HG03565 (cell line): ENCODE measurements around the gene IPO11.

Experiments
- ATAC-seq: cut with Tn5 transposase; IDR thresholded peaks from one replicate; pipeline ENCODE4 v1.9.1; 2021; ENCODE audit warnings: mild to moderate bottlenecking, moderate library complexity; ENCODE audit not compliant: unreplicated experiment

The IPO11 gene

GRCh38 chr5:62432621-62433064 is 20.1 kb downstream of the IPO11 start:
- ATAC-seq, result no peak

- ATAC-seq, result no peak
These were observed 36.0 kb downstream of the IPO11 start for GRCh38 chr5:62448528-62448927.

DNA sequence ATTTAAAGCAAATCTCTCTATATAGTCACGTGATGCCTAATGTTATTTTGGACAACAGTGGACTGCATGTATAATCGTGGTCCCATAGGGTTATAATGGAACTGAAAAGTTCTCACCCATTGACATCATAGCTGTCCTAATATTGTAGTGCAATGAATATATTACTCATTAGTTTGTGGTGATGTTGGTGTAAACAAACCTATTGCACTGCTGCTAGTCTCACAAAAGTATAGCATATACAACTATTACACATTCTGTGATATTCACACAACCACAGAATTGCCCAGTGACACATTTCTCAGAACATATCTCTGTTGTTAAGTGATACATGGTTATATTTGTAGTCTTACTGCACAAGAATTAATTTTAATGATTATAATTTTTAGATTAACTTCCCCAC is 37.7 kb downstream of the IPO11 start:
- no peak for ATAC-seq

- no peak for ATAC-seq
These were observed 44.5 kb downstream of the IPO11 start for GRCh38 chr5:62457071-62457470.

DNA sequence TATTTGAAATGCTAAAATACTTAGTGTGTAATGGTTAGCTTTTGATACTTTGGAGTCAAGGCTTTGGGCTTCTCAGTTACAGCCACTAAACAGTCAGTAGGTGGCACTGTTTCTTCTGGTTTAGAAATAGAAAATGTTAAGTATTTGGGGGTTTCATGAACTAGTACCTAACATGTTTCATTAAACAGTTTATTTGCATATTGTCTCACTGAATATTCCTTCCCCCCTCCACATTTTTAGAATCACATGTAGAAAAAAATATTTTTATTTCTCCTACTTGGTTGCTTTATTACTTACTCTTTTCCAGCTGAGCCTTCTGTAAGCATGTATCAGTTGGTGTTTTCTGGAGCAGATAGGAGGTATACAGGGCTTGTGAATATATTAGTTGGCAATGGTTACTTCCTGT is 48.0 kb downstream of the IPO11 start:
- ATAC-seq, result peak; percentile 88

DNA sequence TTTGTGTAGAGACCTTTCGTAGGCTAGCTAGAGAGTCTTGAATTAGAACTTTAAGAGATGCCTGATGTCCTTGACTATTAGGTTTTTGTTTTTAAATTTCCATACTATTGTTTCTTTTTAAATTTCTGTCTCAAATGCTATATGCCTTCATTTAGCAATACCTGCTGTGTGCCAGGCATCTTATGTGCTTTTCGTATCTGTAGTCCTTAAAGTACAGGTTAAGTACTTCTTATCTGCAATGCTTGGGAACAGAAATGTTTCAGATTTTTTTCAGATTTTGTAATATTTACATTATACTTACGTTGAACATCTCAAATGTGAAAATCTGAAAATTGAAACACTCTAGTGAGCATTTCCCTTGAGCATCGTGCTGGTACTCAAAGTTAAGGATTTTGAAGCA is 49.0 kb downstream of the IPO11 start:
- ATAC-seq, result no peak

DNA sequence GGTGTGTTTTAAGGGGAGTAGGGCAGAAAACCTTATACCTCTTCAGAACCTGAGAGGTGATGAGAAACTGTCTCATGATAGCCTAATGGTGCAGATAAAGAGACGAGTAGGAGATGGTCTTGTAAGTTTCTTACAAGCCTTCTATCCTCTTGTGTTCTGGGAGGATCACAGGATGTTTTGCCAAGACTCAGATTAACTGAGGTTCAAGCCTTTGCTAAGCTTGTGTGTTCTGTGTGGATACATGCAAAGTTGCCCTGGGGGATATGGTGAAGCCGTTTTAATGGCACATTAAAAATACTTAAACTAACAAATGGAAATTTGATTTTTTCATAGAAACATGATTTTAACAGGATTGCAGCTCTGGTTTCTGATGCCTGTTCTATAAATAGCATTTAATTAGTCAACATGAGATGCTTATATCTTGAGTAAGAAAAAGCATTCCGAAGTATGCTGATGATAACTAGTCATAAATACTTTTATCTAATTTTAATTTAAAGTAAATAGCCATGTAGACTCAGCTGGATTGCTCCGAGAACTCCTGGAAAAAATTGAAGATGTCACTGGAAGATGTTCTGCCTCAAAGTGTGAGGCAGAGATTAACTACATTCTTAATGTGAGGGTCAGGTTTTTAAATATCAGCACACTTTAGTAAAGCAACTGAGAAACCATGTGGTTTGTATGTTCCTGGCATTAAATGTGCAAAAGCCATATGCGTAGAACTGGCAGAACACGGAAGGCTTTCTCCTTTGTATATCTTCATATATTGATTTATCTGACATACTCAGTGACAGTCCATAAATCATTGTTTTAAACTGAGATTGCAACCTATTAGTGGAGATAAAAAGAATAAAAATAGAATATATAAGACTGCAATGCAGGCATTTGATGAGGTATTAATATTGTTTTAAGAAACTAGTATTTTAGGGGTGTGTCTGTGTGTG is 53.7 kb downstream of the IPO11 start:
- no peak for ATAC-seq

- ATAC-seq, result no peak
These were observed 60.6 kb downstream of the IPO11 start for GRCh38 chr5:62473209-62473608.

- ATAC-seq, result no peak
These were observed 62.5 kb downstream of the IPO11 start for GRCh38 chr5:62475072-62475471.

DNA sequence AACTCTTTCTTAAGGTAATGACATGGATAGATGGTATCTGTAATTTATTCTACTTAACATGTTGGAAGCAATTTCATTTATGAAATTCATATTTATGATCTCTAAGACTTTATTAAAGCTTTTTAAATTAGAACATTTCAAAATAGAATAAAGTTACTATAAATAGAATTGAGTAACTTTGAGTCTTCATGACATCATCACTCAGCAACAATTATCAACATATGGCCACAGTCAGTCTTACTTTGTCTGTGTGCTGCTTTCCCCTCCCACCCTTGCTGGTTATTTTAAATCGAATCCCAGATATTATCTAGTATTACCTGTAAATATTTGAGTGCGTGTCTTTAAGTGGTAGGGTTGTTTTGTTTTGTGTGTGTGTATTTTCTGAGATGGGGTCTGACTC is 65.2 kb downstream of the IPO11 start:
- ATAC-seq, result no peak

DNA sequence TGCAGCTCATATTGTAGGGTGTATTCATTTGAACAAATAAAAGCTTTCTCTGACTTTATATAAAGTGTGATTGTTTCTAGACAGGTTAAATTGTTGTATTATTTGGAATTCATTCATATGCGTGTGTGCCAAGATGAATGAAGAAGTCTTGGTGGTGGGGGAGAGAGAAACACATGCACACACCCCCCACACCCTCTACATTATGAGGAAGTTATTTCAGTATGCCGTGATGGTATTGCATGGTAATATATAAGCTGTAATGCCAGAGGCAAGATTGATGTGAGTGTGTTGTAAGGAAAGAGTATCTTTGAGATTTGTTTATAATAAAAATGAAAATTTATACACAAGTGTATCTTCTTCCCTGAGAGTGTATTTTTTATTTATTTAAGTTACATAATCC is 71.0 kb downstream of the IPO11 start:
- no peak for ATAC-seq

DNA sequence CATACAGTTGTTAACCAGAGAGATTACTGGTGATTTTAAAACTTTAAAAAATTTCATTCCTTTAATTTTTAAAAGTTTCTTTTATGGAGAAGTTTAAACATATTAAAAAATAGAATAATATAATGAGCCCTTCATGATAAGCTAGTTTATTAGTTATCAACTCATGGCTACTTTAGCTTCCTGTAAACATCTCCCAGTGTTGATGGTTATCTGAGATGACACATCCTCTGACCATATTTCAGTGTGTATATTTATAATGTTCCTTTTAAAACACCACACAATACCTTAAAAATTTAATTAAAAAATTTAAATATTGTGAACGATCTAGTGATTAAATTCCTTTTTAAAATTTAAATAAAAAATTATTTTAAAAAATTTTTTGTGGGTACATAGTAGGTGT is 74.1 kb downstream of the IPO11 start:
- ATAC-seq, result no peak

DNA sequence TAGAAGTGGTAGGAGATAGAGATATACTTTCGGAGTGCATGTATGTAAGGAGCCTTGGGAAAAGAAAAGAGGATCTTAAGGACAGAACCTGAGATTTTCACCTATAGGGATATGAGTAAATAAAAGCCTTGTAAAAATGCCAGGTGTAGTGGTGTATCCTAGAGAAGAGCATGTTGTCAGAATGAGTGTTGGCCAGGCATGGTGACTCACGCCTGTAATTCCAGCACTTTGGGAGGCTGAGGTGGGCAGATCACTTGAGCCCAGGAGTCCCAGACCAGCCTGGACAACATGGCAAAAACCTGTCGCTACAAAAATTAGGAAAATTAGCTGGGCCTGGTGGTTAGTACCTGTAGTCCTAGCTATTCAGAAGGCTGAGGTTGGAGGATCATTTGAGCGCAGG is 76.0 kb downstream of the IPO11 start:
- ATAC-seq, result no peak

DNA sequence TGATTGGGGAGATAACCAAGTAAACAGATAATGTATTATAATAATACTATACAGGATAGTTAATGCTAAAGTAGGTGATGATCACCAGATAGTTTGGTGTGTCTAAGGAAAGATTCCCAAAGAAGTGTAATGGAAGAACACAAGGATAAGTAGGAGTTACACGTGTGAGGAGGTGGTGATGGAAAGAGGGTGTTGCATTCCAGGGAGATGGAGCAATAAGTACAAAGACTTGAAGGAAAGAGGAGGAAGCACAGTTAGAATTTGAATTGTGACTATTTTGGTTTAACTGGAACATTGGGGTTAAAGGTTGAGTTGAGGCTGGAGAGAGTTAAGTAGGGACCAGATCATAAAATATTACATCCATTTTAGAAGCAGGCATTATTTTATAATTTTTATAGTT is 76.9 kb downstream of the IPO11 start:
- no peak for ATAC-seq

DNA sequence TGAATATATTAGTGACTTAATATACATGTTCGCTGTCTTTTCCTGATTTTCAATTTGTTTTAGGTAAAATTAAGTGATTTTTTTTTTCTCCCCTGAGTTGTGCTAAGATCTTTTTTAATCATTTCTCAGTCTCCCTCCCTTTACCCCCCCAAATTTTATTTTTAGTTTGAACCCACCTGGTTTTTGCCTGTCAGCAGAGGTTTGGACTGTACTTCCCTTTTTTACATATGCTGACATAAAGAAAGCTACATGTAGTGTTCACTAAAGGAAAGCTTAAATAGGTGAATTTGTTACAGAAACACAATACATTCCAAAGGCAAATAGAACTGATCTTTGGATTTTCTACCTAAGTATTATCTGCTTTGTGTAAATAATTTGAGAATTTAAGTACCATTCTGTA is 82.2 kb downstream of the IPO11 start:
- ATAC-seq, result no peak

DNA sequence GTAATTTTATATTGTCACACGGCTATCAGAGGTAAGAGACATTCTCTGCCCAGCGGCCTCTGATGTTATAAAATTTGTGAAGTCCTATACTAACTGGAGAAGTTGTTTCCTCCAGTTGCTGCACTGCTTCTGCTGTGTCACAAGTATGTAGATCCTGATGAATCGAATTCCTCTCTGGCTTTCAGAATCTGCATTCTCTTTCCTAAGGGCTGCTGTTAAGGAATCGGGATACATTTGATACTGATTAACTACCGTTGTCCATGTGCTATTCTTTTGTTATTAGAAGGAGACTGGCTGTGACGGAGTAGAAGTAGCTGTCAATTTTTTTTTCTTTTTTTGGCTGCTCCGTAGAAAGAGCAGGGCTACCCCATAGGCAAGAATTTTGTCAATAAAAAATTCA is 84.3 kb downstream of the IPO11 start:
- ATAC-seq, result no peak

DNA sequence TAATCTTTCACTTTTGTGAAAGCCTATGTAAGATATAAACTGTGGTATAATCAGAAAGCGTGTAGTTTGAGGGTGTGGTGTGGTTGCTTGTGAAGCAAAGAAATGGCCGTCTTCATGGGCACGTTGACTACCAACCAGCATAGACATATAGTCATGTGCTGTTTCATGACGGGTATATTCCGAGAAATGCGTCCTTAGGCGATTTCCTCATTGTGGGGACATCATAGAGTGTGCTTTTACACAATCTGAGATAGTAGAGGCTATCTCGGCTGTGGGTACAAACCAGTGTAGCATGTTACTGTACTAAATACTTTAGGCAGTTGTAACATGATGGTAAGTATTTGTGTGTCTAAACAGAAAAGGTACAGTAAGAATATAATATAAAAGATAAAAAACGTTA is 86.4 kb downstream of the IPO11 start:
- no peak for ATAC-seq

- no peak for ATAC-seq
These were observed 87.2 kb downstream of the IPO11 start for GRCh38 chr5:62499756-62500155.

- no peak for ATAC-seq
These were observed 90.0 kb downstream of the IPO11 start for GRCh38 chr5:62502456-62503101.

- ATAC-seq, result no peak
These were observed 91.6 kb downstream of the IPO11 start for GRCh38 chr5:62504129-62504528.

DNA sequence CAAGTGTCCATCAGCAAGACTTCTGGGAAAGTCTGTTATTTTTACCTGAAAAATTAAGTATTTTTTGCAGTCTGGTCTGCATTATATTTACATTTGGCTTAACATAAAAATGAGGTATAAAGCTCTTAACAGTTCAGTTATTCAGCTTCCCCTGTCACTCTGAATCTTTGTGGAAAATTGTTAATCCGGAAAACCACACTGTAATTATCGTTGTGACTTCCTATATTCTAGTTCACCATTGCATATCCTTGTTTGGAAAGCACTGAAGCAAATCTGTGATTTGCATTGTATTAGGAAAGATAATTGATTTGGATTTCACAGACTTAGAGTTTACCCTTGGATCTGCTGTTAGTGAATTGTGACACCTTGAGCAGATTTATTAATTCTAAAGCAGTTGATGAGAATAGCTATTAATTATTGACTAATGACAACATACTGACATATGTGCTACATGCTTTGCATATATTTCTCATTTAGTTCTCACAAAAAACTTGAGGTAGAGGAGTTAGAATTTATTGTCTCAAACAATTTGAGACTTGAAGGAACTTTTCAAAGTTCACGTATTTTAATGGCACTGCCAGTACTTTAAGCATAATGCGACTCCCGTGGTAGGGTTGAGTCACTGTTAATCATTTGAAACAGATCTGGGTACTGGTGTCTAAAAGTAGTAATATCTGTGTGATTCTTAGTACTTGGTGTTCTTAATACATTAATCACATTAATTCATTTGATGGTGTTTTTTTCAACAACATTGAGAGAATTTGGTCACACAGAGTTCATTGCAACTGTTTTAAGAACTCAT is 94.3 kb downstream of the IPO11 start:
- ATAC-seq, result no peak
